Thyroid gland (tissue), 4 donors: ENCODE measurements around the gene KDM2B. TPM values are rescaled to one million over a fixed set of nuclear protein-coding genes. Genes with fewer than 3 reads are reported as not detected.

Experiments used
- DNase-seq, 2 donors: peaks; one replicate each; pipeline ENCODE4 v3.0.0-alpha.2; 2019
- H3K27ac ChIP-seq, 3 donors: fragments of 200-600 bp; sonication (generic); 1 replicate in 2 of 3; 2 replicates in 1 of 3; pipeline ENCODE4 v1.5.1; 2016 to 2019; ENCODE audit warnings: mild to moderate bottlenecking in 1 of 3, moderate library complexity in 1 of 3
- H3K27me3 ChIP-seq: fragments of 200-600 bp; sonication (generic); one replicate; pipeline ENCODE4 v1.5.1; 2019
- H3K36me3 ChIP-seq, 2 donors: fragments of 200-600 bp; sonication (generic); one replicate each; pipeline ENCODE4 v1.5.1; 2016 to 2019
- H3K4me1 ChIP-seq, 2 donors: fragments of 200-600 bp; sonication (generic); one replicate each; pipeline ENCODE4 v1.5.1; 2017 to 2019
- H3K4me3 ChIP-seq, 3 donors: fragments of 200-600 bp; sonication (generic); replicated peaks in 1 of 3; 1 replicate in 2 of 3; 2 replicates in 1 of 3; pipeline ENCODE4 v1.5.1; 2016; ENCODE audit warnings: mild to moderate bottlenecking in 1 of 3
- H3K9me3 ChIP-seq: fragments of 200-600 bp; sonication (generic); one replicate; pipeline ENCODE4 v1.5.1; 2017
- CTCF ChIP-seq, 6 experiments: fragments of 200-600 bp in 3 of 6; fragments of 450-650 bp in 3 of 6; sonication (generic) in 3 of 6; IDR thresholded peaks; one replicate each; pipeline ENCODE4 v1.5.1; 2016 to 2019; ENCODE audit warnings: antibody characterized with exemption in 6 of 6, mild to moderate bottlenecking in 2 of 6, inconsistent platforms in 1 of 6, moderate library complexity in 1 of 6
- POLR2A ChIP-seq, 2 donors: fragments of 450-650 bp; IDR thresholded peaks; one replicate each; pipeline ENCODE4 v1.6.1; 2017; ENCODE audit warnings: antibody characterized with exemption in 2 of 2, mild to moderate bottlenecking in 2 of 2, moderate library complexity in 1 of 2
- WGBS, 2 donors: methylation state at CpG; one replicate each; pipeline ENCODE4 v1.1.5; 2017; 5-methylcytosine and 5-hydroxymethylcytosine counted together
- intact Hi-C: fragments of 100-400 bp; cut with DNase I; formaldehyde crosslinking; loops from one replicate; pipeline ENCODE4 v1.15.1; 2023
- total RNA-seq, 4 donors: library from RNA; depleted of rRNA; stranded (reverse); fragments of >200 nt; gene quantifications; one replicate each; pipeline ENCODE4 v1.2.3, GENCODE V29; 2016

Gene KDM2B
- total RNA-seq, 4 donors from 2014 or later, result 15.5 to 32.1 (median 21.2) TPM

- peaks cover 40 to 45% of the 10 kb centered on the region in 2 donors for H3K4me1 ChIP-seq
- intact Hi-C loops, result no loop called here
- no peaks in the 10 kb centered on the region for H3K36me3 ChIP-seq
- DNase-seq, result peak; percentile 79 to 80
- H3K27me3 ChIP-seq, result no peaks in the 10 kb centered on the region
- TF ChIP-seq POLR2A (IDR thresholded peaks at IDR 0.05) (peak in 1 of 2 donors; percentile 30), CTCF (IDR thresholded peaks at IDR 0.05) (no peak)
- H3K27ac ChIP-seq, result peak overlapping the region; percentile 77 to 90 (median 88)
- WGBS, 2 donors, result 0 to 3% methylated on average over 19 to 28 of the region's 54 CpGs
- no peaks in the 10 kb centered on the region for H3K9me3 ChIP-seq
- H3K4me3 ChIP-seq, result peak overlapping the region in 2 of 3 donors; percentile 11 to 52
These were observed 598 bp downstream of the KDM2B start for GRCh38 chr12:121579981-121580868.

GRCh38 chr12:121579190-121579791 lies 1.5 kb downstream of the KDM2B start:
- peak; percentile 46 to 48 for DNase-seq
- intact Hi-C loops, result no loop called here

GRCh38 chr12:121578230-121579189 lies 2.3 kb downstream of the KDM2B start:
- Histone ChIP-seq H3K9me3 (no peaks in the 10 kb centered on the region), H3K4me3 (peak overlapping the region; percentile 11 to 52 (median 39)), H3K4me1 (peaks cover 40 to 45% of the 10 kb centered on the region in 2 donors), H3K27me3 (no peaks in the 10 kb centered on the region), H3K36me3 (no peaks in the 10 kb centered on the region), H3K27ac (peak overlapping the region; percentile 48 to 90 (median 88))
- DNase-seq, result peak; percentile 28 to 37
- WGBS, 2 donors, result 0 to 20% methylated on average over 6 to 29 of the region's 77 CpGs
- TF ChIP-seq CTCF (IDR thresholded peaks at IDR 0.05) (no peak), POLR2A (IDR thresholded peaks at IDR 0.05) (no peak)
- intact Hi-C loops, result no loop called here

More at GRCh38 chr12:121579190-121579791, 1.5 kb downstream of the KDM2B start:
- WGBS, 2 donors, result 0 to 1% methylated on average over 30 to 37 of the region's 53 CpGs
- Histone ChIP-seq H3K4me3 (peak overlapping the region; percentile 11 to 52 (median 39)), H3K27me3 (no peaks in the 10 kb centered on the region), H3K27ac (peak overlapping the region in 2 of 3 donors; percentile 88 to 90), H3K4me1 (peaks cover 40 to 45% of the 10 kb centered on the region in 2 donors), H3K9me3 (no peaks in the 10 kb centered on the region), H3K36me3 (no peaks in the 10 kb centered on the region)
- TF ChIP-seq POLR2A (IDR thresholded peaks at IDR 0.05), result no peak
- no peak for TF ChIP-seq CTCF (IDR thresholded peaks at IDR 0.05)

- peak overlapping the region; percentile 48 to 90 (median 88) for H3K27ac ChIP-seq
- peaks cover 40 to 41% of the 10 kb centered on the region in 2 donors for H3K4me1 ChIP-seq
- intact Hi-C loops, result no loop called here
- no peaks in the 10 kb centered on the region for H3K27me3 ChIP-seq
- 62 to 76% methylated on average over 9 to 10 of the region's 10 CpGs for WGBS, 2 donors
- no peaks in the 10 kb centered on the region for H3K9me3 ChIP-seq
- peak overlapping the region in 1 of 3 donors; percentile 52 for H3K4me3 ChIP-seq
- peak; percentile 41 to 47 for DNase-seq
- TF ChIP-seq POLR2A (IDR thresholded peaks at IDR 0.05), result no peak
- no peak for TF ChIP-seq CTCF (IDR thresholded peaks at IDR 0.05)
- no peaks in the 10 kb centered on the region for H3K36me3 ChIP-seq
These were observed 3.2 kb downstream of the KDM2B start for GRCh38 chr12:121577443-121578180.
